Fibroblast of peridontal ligament (primary cell): ENCODE data around the gene NSL1.

Source experiments
- DNase-seq: peaks from one replicate; pipeline ENCODE4 v3.0.0-alpha.2; 2010; ENCODE audit errors: extremely low read depth

NSL1 gene

GRCh38 chr1:212703991-212704564, 87.5 kb downstream of the NSL1 start:
- no peak for DNase-seq

- no peak for DNase-seq
Measured at GRCh38 chr1:212702672-212703071, 88.9 kb downstream of the NSL1 start.

- DNase-seq: no peak
Measured at GRCh38 chr1:212701910-212702309, 89.7 kb downstream of the NSL1 start.

DNA sequence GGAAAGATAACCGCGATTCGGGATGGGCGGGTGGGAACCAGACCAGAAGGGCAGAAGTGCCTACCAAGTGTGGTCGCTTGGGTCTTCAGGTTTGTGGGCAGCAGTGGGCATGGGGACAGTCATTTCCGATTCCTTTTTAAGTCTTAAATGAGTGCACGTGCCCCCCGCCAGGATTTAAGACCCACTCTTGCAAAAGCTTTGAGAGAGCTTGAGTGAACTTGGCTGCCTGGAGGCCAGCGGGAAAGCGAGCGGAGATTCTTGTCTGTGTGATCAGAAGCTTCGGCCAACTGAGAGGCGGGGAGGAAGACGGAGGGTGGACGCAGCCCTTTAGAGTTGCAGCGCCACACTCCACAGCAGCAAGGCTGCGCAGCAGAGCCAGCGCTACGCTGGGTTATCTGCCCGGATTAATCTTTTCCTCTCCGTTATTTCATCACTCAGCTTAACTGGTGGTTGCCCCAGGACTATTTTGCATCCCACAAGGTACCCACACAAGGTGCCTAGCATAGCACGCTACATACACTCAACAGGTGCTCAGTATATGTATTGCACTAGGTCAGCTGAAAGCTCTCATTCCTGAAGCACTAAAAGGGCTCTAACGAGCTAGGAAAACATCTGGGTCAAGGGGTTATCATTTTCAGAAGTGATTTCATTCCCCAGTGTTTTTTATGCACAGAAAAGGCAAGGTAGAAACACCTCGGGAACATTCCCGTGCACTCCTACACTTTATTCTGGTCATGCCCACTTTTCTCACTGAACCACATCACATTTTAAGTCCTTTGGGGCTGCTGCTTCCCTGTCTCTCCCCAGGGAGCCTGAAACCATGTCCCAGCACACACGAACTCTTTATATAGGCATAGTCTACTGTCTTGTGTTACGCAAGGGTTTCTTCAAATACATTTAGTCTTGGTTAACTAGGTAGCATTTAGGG, 90.4 kb downstream of the NSL1 start:
- DNase-seq: peak; percentile 60

- DNase-seq: no peak
Measured at GRCh38 chr1:212700223-212700891, 91.2 kb downstream of the NSL1 start.

- no peak for DNase-seq
Measured at GRCh38 chr1:212699625-212700222, 91.9 kb downstream of the NSL1 start, which contains the start of gene BATF3. BATF3 (minus strand) TSS chr1:212699840; CDS start chr1:212699762, 78 bp downstream.

DNA sequence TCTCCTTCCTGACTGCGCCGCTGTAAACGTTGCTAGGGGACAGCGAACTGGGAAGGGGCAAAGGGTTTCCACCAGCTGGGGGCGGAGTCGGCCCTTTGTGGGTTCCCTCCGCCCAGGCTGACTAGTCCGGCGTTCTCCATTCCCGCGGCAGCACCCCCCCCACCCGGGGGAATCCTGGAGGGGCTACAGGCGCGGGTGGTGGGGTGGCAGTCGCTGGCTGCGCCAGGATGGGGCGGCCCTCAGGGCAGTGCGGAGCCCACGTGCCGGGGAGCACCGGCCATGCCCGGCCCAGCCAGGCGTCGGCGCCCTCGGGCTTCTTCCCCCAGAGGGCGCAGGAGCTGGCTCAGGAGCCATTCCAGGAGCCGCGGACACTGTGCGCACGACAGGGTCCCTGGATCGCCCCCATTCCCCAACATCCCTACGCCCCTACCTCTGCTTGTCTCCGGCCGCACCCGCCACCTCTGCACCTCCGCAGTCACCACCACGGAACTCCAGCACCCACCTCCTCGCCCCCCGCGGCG, 92.4 kb downstream of the NSL1 start:
- DNase-seq: peak; percentile 28

- no peak for DNase-seq
Measured at GRCh38 chr1:212698467-212699103, 93.0 kb downstream of the NSL1 start.

- no peak for DNase-seq
Measured at GRCh38 chr1:212696721-212697331, 94.8 kb downstream of the NSL1 start.

GRCh38 chr1:212692774-212693644, 98.6 kb downstream of the NSL1 start:
- peak; percentile 33 for DNase-seq

GRCh38 chr1:212691561-212692071, 100.0 kb downstream of the NSL1 start:
- no peak for DNase-seq

DNA sequence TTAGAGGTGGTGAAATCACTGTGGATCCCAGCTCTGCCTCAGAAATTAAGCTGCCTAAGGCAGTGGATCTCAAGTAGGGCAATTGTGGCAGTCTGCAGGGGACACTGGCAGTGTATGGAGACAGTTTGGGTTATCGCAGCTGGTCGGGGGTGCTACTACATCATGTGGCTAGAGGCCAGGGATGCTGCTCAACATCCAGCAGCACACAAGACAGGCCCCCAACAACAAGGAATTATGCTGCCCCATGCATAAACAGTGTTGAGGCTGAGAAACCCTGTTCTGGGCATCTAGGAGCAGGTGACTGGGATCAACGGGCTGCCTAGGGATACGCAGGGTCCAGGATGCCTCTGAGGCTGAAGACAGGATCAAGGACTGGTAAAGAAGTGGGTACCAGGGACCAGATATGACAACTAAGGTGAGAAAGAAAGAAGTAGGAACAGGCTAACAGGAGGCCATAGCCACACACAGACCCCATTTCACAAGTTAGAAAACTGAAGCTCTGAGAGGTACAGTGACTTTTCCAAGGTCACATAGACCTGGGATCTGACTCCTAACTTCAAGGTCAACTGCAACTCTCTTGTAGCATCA, 100.7 kb downstream of the NSL1 start:
- no peak for DNase-seq

GRCh38 chr1:212689758-212690529, 101.6 kb downstream of the NSL1 start:
- DNase-seq: no peak

DNA sequence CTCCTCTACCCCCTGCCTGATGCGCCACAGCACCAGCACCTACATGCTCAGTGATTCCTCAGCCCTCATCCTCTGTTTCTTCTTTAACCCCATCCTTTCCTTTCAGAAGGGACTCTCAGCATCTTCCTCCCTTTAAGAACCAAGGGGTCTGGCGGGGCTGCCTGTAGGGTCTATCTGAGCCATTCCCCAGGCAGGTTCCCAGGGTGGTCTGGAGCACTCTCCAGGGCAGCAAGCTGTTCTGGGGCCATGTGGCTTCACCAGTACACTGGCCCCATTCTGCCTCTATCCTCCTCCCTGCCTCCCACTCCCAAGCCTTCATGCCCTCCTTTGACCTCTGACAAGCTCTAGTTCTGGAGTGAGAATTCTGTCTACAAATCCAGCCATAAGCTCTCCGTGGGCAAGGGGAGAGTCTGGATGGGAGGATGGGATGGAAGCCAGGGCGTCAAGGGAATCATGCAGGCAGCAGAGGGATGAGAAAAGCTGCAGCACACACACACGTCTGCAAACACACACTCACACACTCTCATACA, 102.3 kb downstream of the NSL1 start:
- DNase-seq: no peak

GRCh38 chr1:212688341-212689047, 103.1 kb downstream of the NSL1 start:
- DNase-seq: peak; percentile 79

- DNase-seq: no peak
Measured at GRCh38 chr1:212687811-212688210, 103.8 kb downstream of the NSL1 start.

DNA sequence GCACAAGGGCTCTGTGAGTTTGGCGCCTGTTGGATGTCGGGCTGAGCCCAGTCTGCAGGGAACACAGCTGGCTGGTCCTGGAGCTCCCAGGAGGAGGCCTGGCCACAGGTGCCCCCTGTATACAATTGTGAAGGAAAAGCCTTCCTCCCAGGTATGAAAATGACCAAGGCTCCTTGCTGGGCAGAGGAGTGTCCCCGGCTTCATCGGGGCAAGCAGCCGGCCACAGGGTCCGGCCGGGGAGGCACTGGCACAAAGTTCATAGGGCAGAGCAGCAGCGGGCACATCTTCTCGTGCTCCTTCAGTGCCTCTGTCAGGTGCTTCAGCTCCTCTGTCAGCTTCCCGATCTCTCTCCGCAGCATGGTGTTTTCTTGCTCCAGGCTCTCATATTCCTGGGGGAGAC, 105.0 kb downstream of the NSL1 start:
- DNase-seq: no peak

- DNase-seq: no peak
Measured at GRCh38 chr1:212686069-212686468, 105.5 kb downstream of the NSL1 start.
